T-helper 17 cell (primary cell): ENCODE results near the gene AGBL1. TPM values are rescaled to one million over a fixed set of nuclear protein-coding genes. Genes with fewer than 3 reads are reported as not detected.

Experiments used
- ATAC-seq: fragments of 150-1000 bp; cut with Tn5 transposase; 2 replicates; pipeline ENCODE4 v1.10.0; 2021; ENCODE audit warnings: mild to moderate bottlenecking, moderate library complexity
- DNase-seq, 3 donors: peaks; one replicate each; pipeline versions ENCODE4 v3.0.0 to v3.0.0-alpha.2; 2020 to 2021
- H3K9me3 ChIP-seq: one replicate; pipeline ENCODE4 v1.7.0; 2013; ENCODE audit warnings: low read length, mild to moderate bottlenecking; ENCODE audit not compliant: control insufficient read depth, poor library complexity, severe bottlenecking
- H3K27ac Mint-ChIP-seq: one replicate; pipeline ENCODE4 v1.8.0; 2022; ENCODE audit warnings: mild to moderate bottlenecking, moderate library complexity, mixed read lengths
- H3K27me3 Mint-ChIP-seq: one replicate; pipeline ENCODE4 v1.8.0; 2022; ENCODE audit warnings: mixed read lengths
- H3K36me3 Mint-ChIP-seq: one replicate; pipeline ENCODE4 v1.8.0; 2022; ENCODE audit warnings: low read depth, mixed read lengths
- H3K4me1 Mint-ChIP-seq: one replicate; pipeline ENCODE4 v1.8.0; 2022; ENCODE audit warnings: mild to moderate bottlenecking, mixed read lengths
- H3K4me3 Mint-ChIP-seq: one replicate; pipeline ENCODE4 v1.8.0; 2022; ENCODE audit warnings: mild to moderate bottlenecking, moderate library complexity, mixed read lengths
- total RNA-seq, 4 donors: library from RNA in 2 of 4; stranded (reverse) in 2 of 4; gene quantifications; one replicate each; pipeline ENCODE4 v1.2.3 and lab custom pipeline; 2022 to 2026

AGBL1 gene
- total RNA-seq, 2 donors from 2014 or later: not detected

DNA sequence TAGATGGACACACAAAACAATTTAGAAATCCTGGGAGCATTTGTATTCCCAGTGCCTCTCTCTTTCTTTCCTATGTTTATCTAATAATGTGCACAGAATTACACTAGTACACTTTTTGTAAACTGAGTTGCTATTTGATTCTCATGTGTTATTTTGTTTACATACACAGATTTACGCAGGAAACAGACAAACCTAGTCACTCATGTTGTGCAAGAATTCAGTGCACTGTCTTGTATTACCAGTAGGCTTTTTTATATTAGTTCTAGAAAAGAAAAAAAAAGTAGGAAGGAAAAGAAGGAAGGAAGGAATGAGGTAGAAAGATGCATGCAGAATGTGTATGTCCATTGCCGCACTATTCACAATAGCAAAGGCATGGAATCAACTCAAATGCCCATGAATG is 257.4 kb downstream of the AGBL1 start:
- Mint-ChIP-seq H3K4me3 (no peak overlapping the region), H3K27me3 (peaks cover 6% of the 10 kb centered on the region), H3K36me3 (no peaks in the 10 kb centered on the region), H3K27ac (no peak overlapping the region), H3K4me1 (no peaks in the 10 kb centered on the region)
- DNase-seq (no peak), ATAC-seq (no peak)
- no peaks in the 10 kb centered on the region for H3K9me3 ChIP-seq

DNA sequence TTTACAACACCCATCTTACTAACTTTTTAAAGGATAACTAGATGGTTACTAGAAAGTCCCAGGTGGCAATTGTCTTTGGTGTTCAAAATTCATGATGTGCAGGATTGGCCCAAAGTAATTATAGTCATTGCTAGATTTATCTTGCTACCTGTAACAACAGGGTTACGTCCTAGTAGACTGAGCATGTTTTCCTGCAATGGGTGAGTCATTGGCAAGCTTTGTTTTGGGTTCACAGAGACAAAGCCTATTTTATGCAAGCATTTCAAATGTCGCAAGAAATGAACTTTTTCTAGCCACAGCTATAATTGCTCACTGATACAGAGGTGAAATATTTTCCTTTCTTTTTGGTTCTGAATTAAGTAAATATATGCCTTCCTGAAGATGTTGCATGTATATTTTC is 267.6 kb downstream of the AGBL1 start:
- no peaks in the 10 kb centered on the region for H3K9me3 ChIP-seq
- H3K27me3 Mint-ChIP-seq: peaks cover 26% of the 10 kb centered on the region
- ATAC-seq (no peak), DNase-seq (no peak)
- H3K4me3 Mint-ChIP-seq: no peak overlapping the region
- H3K27ac Mint-ChIP-seq: no peak overlapping the region
- H3K4me1 Mint-ChIP-seq: no peaks in the 10 kb centered on the region
- H3K36me3 Mint-ChIP-seq: no peaks in the 10 kb centered on the region

DNA sequence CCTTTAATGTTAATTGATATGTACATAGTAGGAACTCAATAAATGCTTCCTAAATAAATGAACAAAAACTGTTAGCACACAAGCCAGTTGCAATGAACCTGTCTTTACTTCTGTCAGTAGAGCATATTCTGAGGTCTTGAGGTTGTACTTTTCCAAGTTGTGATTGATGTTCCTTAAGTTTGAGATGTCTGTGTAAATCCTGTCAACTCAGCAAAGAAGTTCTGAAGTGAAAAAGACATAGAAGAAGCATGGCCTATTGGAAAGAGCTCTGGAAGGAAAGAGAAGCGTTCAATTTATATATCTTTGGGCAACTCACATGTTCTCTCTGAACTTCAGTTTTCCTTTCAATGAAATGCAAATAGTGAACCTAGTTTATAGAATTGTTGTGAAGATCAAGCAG is 269.9 kb downstream of the AGBL1 start:
- Mint-ChIP-seq H3K27ac (no peak overlapping the region), H3K4me1 (no peaks in the 10 kb centered on the region), H3K36me3 (no peaks in the 10 kb centered on the region), H3K27me3 (peaks cover 26% of the 10 kb centered on the region), H3K4me3 (no peak overlapping the region)
- DNase-seq (no peak), ATAC-seq (no peak)
- H3K9me3 ChIP-seq: no peaks in the 10 kb centered on the region

DNA sequence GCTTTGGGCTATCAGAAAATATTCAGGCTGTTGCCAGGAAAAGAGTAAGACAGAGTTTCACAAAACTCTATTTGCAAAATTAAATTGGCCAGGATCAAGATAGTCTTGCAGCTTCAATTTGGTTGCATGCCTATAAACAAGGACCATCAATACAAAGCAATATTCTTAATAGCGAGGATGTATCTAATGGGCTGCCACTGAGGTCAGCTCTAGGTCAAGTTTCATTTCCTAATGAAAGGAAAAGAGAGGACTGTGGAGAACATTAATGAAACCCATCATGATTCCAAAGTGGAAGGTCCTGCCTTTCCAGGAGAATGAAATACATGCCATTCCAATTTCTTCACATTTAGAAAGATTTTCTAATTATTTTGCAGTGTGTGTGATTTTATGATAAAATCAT is 273.5 kb downstream of the AGBL1 start:
- ATAC-seq (no peak), DNase-seq (no peak)
- Mint-ChIP-seq H3K4me3 (no peak overlapping the region), H3K27me3 (peaks cover 10% of the 10 kb centered on the region), H3K36me3 (no peaks in the 10 kb centered on the region), H3K4me1 (no peaks in the 10 kb centered on the region), H3K27ac (no peak overlapping the region)
- H3K9me3 ChIP-seq: no peaks in the 10 kb centered on the region

DNA sequence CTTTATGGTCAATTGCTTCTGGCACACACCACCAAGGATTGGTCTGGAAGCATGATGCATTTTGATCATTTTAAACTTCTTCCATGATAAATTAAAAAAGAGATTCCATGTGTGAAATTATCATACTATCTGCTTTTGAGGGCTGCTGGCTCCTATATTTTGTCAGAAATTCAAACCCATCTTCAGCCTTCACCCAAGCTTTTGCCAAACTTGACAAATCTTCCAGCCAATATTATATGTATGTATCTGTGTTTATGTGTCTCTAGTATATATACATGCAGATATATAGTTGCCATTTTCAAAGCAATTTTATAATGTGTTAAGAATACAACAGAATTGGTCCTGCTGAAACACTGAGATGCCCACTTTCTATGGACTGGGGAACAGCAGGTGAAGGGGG is 275.7 kb downstream of the AGBL1 start:
- no peak overlapping the region for H3K27ac Mint-ChIP-seq
- no peaks in the 10 kb centered on the region for H3K9me3 ChIP-seq
- H3K36me3 Mint-ChIP-seq: no peaks in the 10 kb centered on the region
- no peak overlapping the region for H3K4me3 Mint-ChIP-seq
- H3K27me3 Mint-ChIP-seq: no peaks in the 10 kb centered on the region
- no peak for DNase-seq
- ATAC-seq: no peak
- no peaks in the 10 kb centered on the region for H3K4me1 Mint-ChIP-seq

DNA sequence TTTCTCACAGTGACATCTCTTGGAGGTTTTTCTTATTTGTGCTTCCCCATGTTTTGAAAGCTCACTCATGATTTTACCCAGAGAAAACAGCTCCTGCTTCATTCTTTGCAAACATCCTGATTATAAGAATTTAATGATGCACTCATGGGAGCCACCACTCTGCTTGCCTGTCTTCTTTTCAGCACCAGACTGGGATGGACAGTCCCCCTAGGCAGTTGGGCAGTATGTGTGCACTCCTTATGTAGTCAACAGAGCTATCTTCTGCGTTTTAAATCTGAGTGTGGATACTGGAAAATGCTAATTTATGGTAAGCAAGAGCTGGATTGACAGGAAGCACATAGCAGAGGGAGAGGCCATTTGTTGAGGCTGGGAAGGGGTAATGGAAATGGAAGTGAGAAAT is 276.1 kb downstream of the AGBL1 start:
- no peaks in the 10 kb centered on the region for H3K36me3 Mint-ChIP-seq
- no peaks in the 10 kb centered on the region for H3K9me3 ChIP-seq
- H3K27ac Mint-ChIP-seq: no peak overlapping the region
- DNase-seq (no peak), ATAC-seq (no peak)
- H3K27me3 Mint-ChIP-seq: no peaks in the 10 kb centered on the region
- no peak overlapping the region for H3K4me3 Mint-ChIP-seq
- no peaks in the 10 kb centered on the region for H3K4me1 Mint-ChIP-seq

DNA sequence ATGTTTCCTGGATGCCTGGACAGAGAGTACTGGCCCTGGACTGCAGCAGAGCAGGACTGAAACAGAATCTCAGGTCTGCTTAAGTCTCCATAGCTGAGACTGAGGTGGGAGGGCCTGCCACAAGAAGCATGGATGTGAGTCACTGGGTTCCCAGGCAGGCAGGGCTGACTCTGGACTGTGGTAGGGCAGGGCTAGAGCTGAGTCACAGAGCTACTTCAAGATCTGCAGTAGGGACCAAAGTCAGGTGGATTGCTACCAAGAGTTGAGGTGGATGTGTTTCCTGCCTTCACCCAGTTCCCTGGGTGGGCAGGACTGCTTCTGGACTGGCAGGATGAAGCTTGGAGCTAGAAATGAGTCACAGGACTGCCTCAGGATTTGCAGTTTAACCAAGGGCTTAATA is 282.9 kb downstream of the AGBL1 start:
- no peaks in the 10 kb centered on the region for H3K36me3 Mint-ChIP-seq
- no peaks in the 10 kb centered on the region for H3K4me1 Mint-ChIP-seq
- H3K9me3 ChIP-seq: no peaks in the 10 kb centered on the region
- no peak for DNase-seq
- ATAC-seq: no peak
- no peak overlapping the region for H3K27ac Mint-ChIP-seq
- no peak overlapping the region for H3K4me3 Mint-ChIP-seq
- peaks cover 6% of the 10 kb centered on the region for H3K27me3 Mint-ChIP-seq

DNA sequence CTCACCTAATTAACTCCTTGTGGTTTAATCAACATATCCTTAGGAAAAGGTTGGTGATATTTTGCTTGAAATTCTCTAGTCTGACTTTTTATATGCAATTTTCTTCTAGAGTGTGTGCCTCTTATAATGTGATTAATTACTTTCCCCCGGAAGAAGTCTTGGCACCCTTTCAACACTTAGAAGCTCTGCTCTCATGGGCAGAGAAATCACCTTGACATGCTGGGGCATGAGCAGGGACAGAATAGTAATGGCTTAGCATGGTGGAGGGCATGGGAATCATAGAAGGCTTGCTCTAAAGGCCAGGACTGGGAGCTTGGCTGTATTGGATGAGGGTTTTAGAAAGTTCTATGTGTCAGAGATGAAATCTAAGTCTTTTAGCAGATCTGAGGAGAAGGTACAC is 293.5 kb downstream of the AGBL1 start:
- no peak overlapping the region for H3K4me3 Mint-ChIP-seq

DNA sequence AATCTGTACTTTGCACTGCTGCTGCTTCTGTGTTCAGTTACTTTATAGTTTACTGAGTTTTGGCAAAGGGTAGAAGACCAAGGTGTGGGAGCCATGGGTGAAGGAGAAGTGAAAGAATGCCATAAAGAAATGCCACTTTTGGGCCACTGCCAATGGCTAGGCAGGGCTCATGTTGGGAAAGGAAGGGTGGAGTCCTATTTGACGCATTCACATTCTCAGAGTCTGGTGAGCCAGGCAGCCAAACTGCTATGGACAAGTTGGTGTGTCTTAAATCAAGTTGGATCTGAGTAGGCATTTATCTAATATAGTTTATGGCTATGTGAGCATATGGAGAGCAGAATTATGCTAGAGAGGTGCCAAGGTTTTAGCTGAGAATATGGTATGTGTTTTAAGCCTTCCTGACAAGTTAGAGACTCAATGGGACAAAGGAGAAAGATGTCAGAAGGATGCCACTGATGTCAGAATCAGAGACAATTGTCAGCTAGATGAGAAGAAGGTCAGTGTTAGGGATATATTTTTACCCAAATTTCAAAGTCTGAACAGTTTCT is 296.1 kb downstream of the AGBL1 start:
- Mint-ChIP-seq H3K4me1 (no peaks in the 10 kb centered on the region), H3K27me3 (peaks cover 8% of the 10 kb centered on the region), H3K4me3 (no peak overlapping the region), H3K27ac (no peak overlapping the region), H3K36me3 (no peaks in the 10 kb centered on the region)
- ATAC-seq: no peak
- H3K9me3 ChIP-seq: no peaks in the 10 kb centered on the region
- no peak for DNase-seq

More for the DNA sequence above, 293.5 kb downstream of the AGBL1 start:
- no peaks in the 10 kb centered on the region for H3K4me1 Mint-ChIP-seq
- H3K27me3 Mint-ChIP-seq: peaks cover 13% of the 10 kb centered on the region
- H3K27ac Mint-ChIP-seq: no peak overlapping the region
- ATAC-seq (no peak), DNase-seq (no peak)
- no peaks in the 10 kb centered on the region for H3K36me3 Mint-ChIP-seq
- no peaks in the 10 kb centered on the region for H3K9me3 ChIP-seq

DNA sequence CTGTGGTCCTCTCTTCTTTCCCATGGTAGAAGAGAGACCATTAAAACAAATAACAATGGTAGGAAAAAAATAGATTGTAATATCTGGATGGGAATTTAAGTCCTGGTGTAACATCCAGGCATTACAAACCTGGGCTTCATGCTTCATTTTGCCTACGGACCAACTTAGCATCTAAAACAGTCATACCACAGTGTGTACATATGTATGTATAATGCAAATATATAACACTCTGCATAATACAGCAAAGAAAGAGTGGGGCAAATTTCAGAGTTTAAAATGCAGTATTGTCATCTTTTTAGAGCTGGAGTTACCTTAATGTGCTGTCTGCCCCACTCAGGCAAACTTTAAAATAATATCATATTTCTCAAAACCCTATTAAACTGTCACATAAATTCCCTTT is 298.2 kb downstream of the AGBL1 start:
- no peaks in the 10 kb centered on the region for H3K9me3 ChIP-seq
- no peak for ATAC-seq
- Mint-ChIP-seq H3K27me3 (peaks cover 6% of the 10 kb centered on the region), H3K36me3 (no peaks in the 10 kb centered on the region), H3K4me3 (no peak overlapping the region), H3K27ac (no peak overlapping the region), H3K4me1 (no peaks in the 10 kb centered on the region)
- no peak for DNase-seq

DNA sequence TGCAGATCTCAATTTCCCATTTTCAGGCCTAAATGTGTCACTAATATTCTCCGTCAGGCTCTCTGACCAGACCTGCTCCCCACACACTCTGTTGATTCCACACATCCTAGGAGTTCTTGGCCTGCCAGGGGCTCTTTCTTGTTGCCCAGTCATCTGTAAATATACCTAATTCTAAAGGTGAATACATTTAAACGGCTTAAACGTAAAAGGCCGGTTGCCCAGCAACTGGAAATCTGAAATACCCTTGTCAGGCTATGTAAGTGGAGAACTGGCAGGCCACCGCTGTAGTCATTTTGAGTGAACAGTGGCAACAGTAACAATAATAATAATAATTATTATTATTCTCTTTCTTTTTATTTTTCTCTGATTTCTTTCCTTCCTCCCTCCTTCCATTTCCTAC is 302.7 kb downstream of the AGBL1 start:
- peaks cover 2% of the 10 kb centered on the region for H3K4me1 Mint-ChIP-seq
- peaks cover 6% of the 10 kb centered on the region for H3K27me3 Mint-ChIP-seq
- ATAC-seq (no peak), DNase-seq (no peak)
- no peaks in the 10 kb centered on the region for H3K9me3 ChIP-seq
- no peak overlapping the region for H3K27ac Mint-ChIP-seq
- H3K4me3 Mint-ChIP-seq: no peak overlapping the region
- no peaks in the 10 kb centered on the region for H3K36me3 Mint-ChIP-seq

DNA sequence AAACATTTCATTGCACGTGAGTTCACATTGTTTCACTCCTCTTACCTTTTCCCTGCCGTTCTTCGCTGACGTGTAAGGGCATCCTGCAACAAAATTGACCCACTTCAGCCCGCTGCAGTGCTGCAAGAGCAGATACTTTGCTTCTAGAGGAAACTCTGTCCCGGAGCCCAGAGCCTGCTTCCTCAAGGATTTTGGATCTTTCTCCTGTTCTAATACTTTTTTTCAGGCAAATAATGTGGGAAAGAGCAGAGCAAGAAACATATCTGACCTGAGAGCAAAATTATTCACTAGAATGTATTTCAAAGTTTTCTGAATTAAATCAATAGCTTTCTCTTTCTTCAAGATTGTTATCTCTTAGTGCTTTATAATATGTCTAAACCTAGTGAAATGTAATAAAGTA is 303.9 kb downstream of the AGBL1 start:
- no peaks in the 10 kb centered on the region for H3K9me3 ChIP-seq
- DNase-seq (no peak), ATAC-seq (no peak)
- H3K36me3 Mint-ChIP-seq: no peaks in the 10 kb centered on the region
- H3K4me3 Mint-ChIP-seq: no peak overlapping the region
- H3K27me3 Mint-ChIP-seq: peaks cover 6% of the 10 kb centered on the region
- H3K27ac Mint-ChIP-seq: no peak overlapping the region
- peaks cover 2% of the 10 kb centered on the region for H3K4me1 Mint-ChIP-seq

DNA sequence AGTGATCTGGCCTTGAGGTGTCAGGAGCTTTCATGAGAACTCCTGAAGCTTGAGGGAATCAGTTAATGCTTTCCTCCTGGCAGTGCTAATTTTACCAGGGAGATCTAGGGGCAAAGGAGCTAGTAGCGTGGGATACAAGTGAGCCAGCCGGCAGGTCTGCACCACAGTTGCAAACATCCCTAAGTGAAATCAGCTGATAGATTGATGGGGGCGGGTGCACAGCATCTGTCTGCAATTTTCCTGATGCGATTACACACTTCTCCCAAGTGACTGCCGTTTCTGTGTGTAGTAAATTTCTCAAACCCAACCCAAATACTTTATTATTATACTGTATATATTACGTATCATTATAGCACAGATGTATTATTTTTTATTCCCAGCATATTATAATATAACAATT is 304.5 kb downstream of the AGBL1 start:
- H3K27me3 Mint-ChIP-seq: peaks cover 6% of the 10 kb centered on the region
- no peak overlapping the region for H3K27ac Mint-ChIP-seq
- peaks cover 2% of the 10 kb centered on the region for H3K4me1 Mint-ChIP-seq
- H3K36me3 Mint-ChIP-seq: no peaks in the 10 kb centered on the region
- H3K9me3 ChIP-seq: no peaks in the 10 kb centered on the region
- ATAC-seq (no peak), DNase-seq (no peak)
- H3K4me3 Mint-ChIP-seq: no peak overlapping the region

DNA sequence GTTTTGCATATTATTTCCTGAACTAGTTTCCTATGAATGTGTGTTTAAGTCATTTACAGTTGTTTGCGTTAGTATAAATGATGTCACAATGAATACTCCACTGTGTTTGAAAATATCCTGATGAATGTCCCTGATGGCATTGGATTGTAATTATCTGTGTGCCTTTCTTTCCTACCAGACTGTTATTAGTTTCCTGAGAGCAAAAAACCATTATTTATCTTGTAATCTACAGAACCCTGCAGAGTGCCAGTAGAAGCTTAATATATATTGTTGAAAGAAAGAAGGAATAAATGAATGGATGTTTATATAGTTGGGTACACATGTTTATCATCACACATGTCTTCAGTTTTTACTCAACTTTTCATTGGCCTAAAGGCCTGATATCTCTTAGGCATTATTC is 312.6 kb downstream of the AGBL1 start:
- DNase-seq (no peak), ATAC-seq (no peak)
- Mint-ChIP-seq H3K4me3 (no peak overlapping the region), H3K27me3 (peaks cover 16% of the 10 kb centered on the region), H3K27ac (no peak overlapping the region), H3K36me3 (no peaks in the 10 kb centered on the region), H3K4me1 (no peaks in the 10 kb centered on the region)
- no peaks in the 10 kb centered on the region for H3K9me3 ChIP-seq
